B cell (primary cell): ENCODE data around the gene HSD17B14. TPM values are rescaled to one million over a fixed set of nuclear protein-coding genes. Genes with fewer than 3 reads are reported as not detected.

Source experiments
- ATAC-seq: fragments of 200-7000 bp; cut with Tn5 transposase; one replicate; pipeline ENCODE4 v1.10.0; 2021; ENCODE audit warnings: low read depth, mild to moderate bottlenecking, moderate number of reproducible peaks, moderate library complexity
- CTCF ChIA-PET: fragments of 350-600 bp; sonication (Branson Sonifier 250); formaldehyde crosslinking; loops from one replicate; lab custom pipeline; 2021; ENCODE audit warnings: antibody characterized with exemption, inconsistent platforms; lab: Charles Lee
- POLR2A ChIA-PET: fragments of 350-600 bp; sonication (Branson Sonifier 250); formaldehyde crosslinking; loops from one replicate; lab custom pipeline; 2021; ENCODE audit warnings: antibody characterized with exemption; lab: Charles Lee
- DNase-seq: peaks from one replicate; pipeline ENCODE4 v3.0.0; 2013
- H2AFZ ChIP-seq: 2 replicates; pipeline ENCODE4 v1.6.1; 2012; ENCODE audit warnings: mild to moderate bottlenecking, low read depth, low read length; ENCODE audit not compliant: insufficient read depth, poor library complexity, severe bottlenecking
- H3K27ac ChIP-seq, 2 donors: 1 replicate in 1 of 2; 2 replicates in 1 of 2; pipeline ENCODE4 v1.5.1; 2012 to 2013; ENCODE audit warnings: low read length in 2 of 2, mild to moderate bottlenecking in 2 of 2, moderate library complexity in 1 of 2
- H3K27me3 ChIP-seq, 4 experiments: fragments of 200-600 bp in 1 of 4; sonication (generic) in 1 of 4; replicated peaks in 1 of 4; 1 replicate in 2 of 4; 2 replicates in 2 of 4; pipeline versions ENCODE4 v1.6.1 to v1.7.0; 2013 to 2016; ENCODE audit warnings: low read length in 3 of 4, mild to moderate bottlenecking in 2 of 4, mixed read lengths in 1 of 4, moderate library complexity in 1 of 4; ENCODE audit not compliant: insufficient read depth in 4 of 4, control insufficient read depth in 3 of 4; ENCODE audit errors: control extremely low read depth in 1 of 4
- H3K36me3 ChIP-seq, 2 experiments: replicated peaks in 1 of 2; 1 replicate in 1 of 2; 2 replicates in 1 of 2; pipeline versions ENCODE4 v1.6.1 to v1.7.1; 2013; ENCODE audit warnings: low read length in 1 of 2; ENCODE audit not compliant: insufficient read depth in 2 of 2, control insufficient read depth in 1 of 2; ENCODE audit errors: control extremely low read depth in 1 of 2, extremely low read depth in 1 of 2
- H3K4me1 ChIP-seq, 2 donors: fragments of 200-600 bp in 1 of 2; sonication (generic) in 1 of 2; 1 replicate in 1 of 2; 2 replicates in 1 of 2; pipeline versions ENCODE4 v1.5.1 to v1.6.1; 2013 to 2017; ENCODE audit warnings: low read length in 2 of 2; ENCODE audit not compliant: control insufficient read depth in 2 of 2, insufficient read depth in 2 of 2
- H3K4me2 ChIP-seq: replicated peaks from 2 replicates; pipeline ENCODE3; 2012; ENCODE audit warnings: mild to moderate bottlenecking, low read depth, low read length; ENCODE audit not compliant: poor library complexity, severe bottlenecking
- H3K4me3 ChIP-seq, 5 experiments: fragments of 200-600 bp in 1 of 5; sonication (generic) in 1 of 5; 1 replicate in 3 of 5; 2 replicates in 2 of 5; pipeline versions ENCODE4 v1.5.1 to v1.7.0; 2011 to 2016; ENCODE audit warnings: low read length in 4 of 5, mild to moderate bottlenecking in 4 of 5, low read depth in 2 of 5, control low read depth in 1 of 5, moderate library complexity in 1 of 5; ENCODE audit not compliant: insufficient read depth in 1 of 5; ENCODE audit errors: control extremely low read depth in 1 of 5, extremely low read depth in 1 of 5
- H3K79me2 ChIP-seq: fragments of 200-600 bp; sonication (generic); one replicate; pipeline ENCODE4 v1.6.0; 2016; ENCODE audit warnings: low read length; ENCODE audit not compliant: control insufficient read depth, insufficient read depth
- H3K9ac ChIP-seq: fragments of 200-600 bp; sonication (generic); 2 replicates; pipeline ENCODE4 v1.6.1; 2017; ENCODE audit warnings: mild to moderate bottlenecking, low read length, moderate library complexity
- H3K9me3 ChIP-seq, 3 donors: one replicate each; pipeline versions ENCODE4 v1.6.1 to v1.7.1; 2013; ENCODE audit warnings: low read length in 2 of 3; ENCODE audit not compliant: control insufficient read depth in 2 of 3, insufficient read depth in 1 of 3; ENCODE audit errors: control extremely low read depth in 1 of 3
- H4K20me1 ChIP-seq: 2 replicates; pipeline ENCODE4 v1.6.0; 2012; ENCODE audit warnings: mild to moderate bottlenecking, low read length; ENCODE audit not compliant: insufficient read depth, control insufficient read depth, poor library complexity, severe bottlenecking
- H3K27ac Mint-ChIP-seq: one replicate; pipeline ENCODE4 v1.8.0; 2021; ENCODE audit warnings: mixed read lengths
- H3K27me3 Mint-ChIP-seq: one replicate; pipeline ENCODE4 v1.8.0; 2021; ENCODE audit warnings: mixed read lengths
- H3K4me1 Mint-ChIP-seq: one replicate; pipeline ENCODE4 v1.8.0; 2021; ENCODE audit warnings: mixed read lengths
- H3K4me3 Mint-ChIP-seq: one replicate; pipeline ENCODE4 v1.8.0; 2021; ENCODE audit warnings: mixed read lengths
- H3K9me3 Mint-ChIP-seq: one replicate; pipeline ENCODE4 v1.8.0; 2022; ENCODE audit warnings: mixed read lengths; ENCODE audit not compliant: insufficient read depth
- CTCF ChIP-seq: fragments of 200-600 bp; IDR thresholded peaks from one replicate; pipeline ENCODE4 v1.8.0; 2022; ENCODE audit warnings: antibody characterized with exemption, mild to moderate bottlenecking
- EZH2 ChIP-seq: IDR thresholded peaks from 2 replicates; pipeline ENCODE4 v1.6.1; 2012; ENCODE audit warnings: borderline replicate concordance, low read depth, mild to moderate bottlenecking, moderate library complexity, low read length; ENCODE audit not compliant: insufficient read depth, poor library complexity, severe bottlenecking
- WGBS: methylation state at CpG from one replicate; pipeline ENCODE4 v1.1.5; 2013; ENCODE audit warnings: missing lambda C conversion rate; ENCODE audit not compliant: insufficient coverage; 5-methylcytosine and 5-hydroxymethylcytosine counted together
- intact Hi-C: fragments of 100-400 bp; cut with micrococcal nuclease; formaldehyde crosslinking; loops from one replicate; pipeline ENCODE4 v1.10.0; 2022
- polyA plus RNA-seq: library from polyadenylated mRNA; depleted of rRNA; stranded (reverse); fragments of >200 nt; gene quantifications from 2 replicates; pipeline ENCODE4 v1.2.3, GENCODE V29; 2012
- total RNA-seq, 2 donors: library from RNA; stranded (reverse); fragments of 120-200 nt in 1 of 2; gene quantifications; 1 replicate in 1 of 2; 2 replicates in 1 of 2; pipeline versions ENCODE4 v1.2.3 to v1.2.4, GENCODE V29; 2013 to 2022

HSD17B14 gene
- total and polyA plus RNA-seq, 2 donors (not counting 1 experiment from before 2014, with no cell fraction given): 2.5 to 2.9 TPM

- peak overlapping the region in 4 of 5 experiments; percentile 33 to 63 (median 58) for H3K4me3 ChIP-seq
- H3K27ac Mint-ChIP-seq: peak overlapping the region; percentile 50
- H3K79me2 ChIP-seq: no peaks in the 10 kb centered on the region
- H3K9ac ChIP-seq: peak overlapping the region; percentile 68
- no peaks in the 10 kb centered on the region for H3K27me3 Mint-ChIP-seq
- H3K4me2 ChIP-seq: peak overlapping the region; percentile 94
- H3K4me1 Mint-ChIP-seq: peaks cover 10% of the 10 kb centered on the region
- peak overlapping the region; percentile 98 for H3K4me3 Mint-ChIP-seq
- ATAC-seq: peak; percentile 22
- peak overlapping the region in 1 of 2 donors; percentile 59 for H3K27ac ChIP-seq
- peaks cover 0 to 3% (median 0%) of the 10 kb centered on the region in 3 donors for H3K9me3 ChIP-seq
- peak; percentile 34 for DNase-seq
- ChIA-PET POLR2A (interaction anchor here (0.6 kb wide), 1 partner anchor 100 kb away, joined by 3 read pairs; no protein-coding TSS in a partner anchor), CTCF (interaction anchor here (1.0 to 1.2 kb wide), 2 partner anchors 15 to 111 kb away, joined by 3 to 5 read pairs; no protein-coding TSS in a partner anchor)
- H2AFZ ChIP-seq: peak overlapping the region; percentile 74
- intact Hi-C loops: no loop called here
- no peaks in the 10 kb centered on the region for H4K20me1 ChIP-seq
- no peak for TF ChIP-seq CTCF
- no peak for TF ChIP-seq EZH2
- H3K9me3 Mint-ChIP-seq: no peaks in the 10 kb centered on the region
- WGBS: 75% methylated on average over 30 of the region's 30 CpGs
- H3K36me3 ChIP-seq: no peaks in the 10 kb centered on the region
- H3K4me1 ChIP-seq: peaks cover 5 to 14% of the 10 kb centered on the region in 2 donors
- H3K27me3 ChIP-seq: no peaks in the 10 kb centered on the region
These were observed 23.7 kb upstream of the HSD17B14 start for GRCh38 chr19:48859711-48860572.
